ENCODE data around the gene SAMD3. TPM values are rescaled to one million over a fixed set of nuclear protein-coding genes. Genes with fewer than 3 reads are reported as not detected.

SAMD3 gene
- total and polyA plus RNA-seq, 2 of the 13 experiments (the other 11 are each of a cell fraction or from before 2014, with no cell fraction given): not detected

GRCh38 chr6:130164251-130164650 is 58.5 kb downstream of the SAMD3 start:
- in situ Hi-C loops (cut with HindIII; ENCODE audit: extremely low pct_ligation_motif_present, low pct_unique_long_range_greater_than_20kb): no loop called here

More at GRCh38 chr6:130164251-130164650, 58.5 kb downstream of the SAMD3 start:
- no peaks in the 10 kb centered on the region for H3K36me3 ChIP-seq (replicated peaks in 1 of 2; ENCODE audit: control insufficient read depth in 1 of 2, insufficient read depth in 2 of 2, low read length in 2 of 2)
- H2AFZ ChIP-seq (ENCODE audit: low read length): no peak overlapping the region
- BruUV-seq (replicated peaks): no TSS peak
- CTCF ChIA-PET (ENCODE audit: low intra/inter-chr PET ratio, low total read pairs): no interaction called here
- ATAC-seq (no peak), FAIRE-seq (no peak), DNase-seq (ENCODE audit: low spot score) (no peak)
- no peaks in the 10 kb centered on the region for H3K79me2 ChIP-seq (ENCODE audit: insufficient read depth, low read length)
- H3K4me3 ChIP-seq (replicated peaks in 1 of 3; ENCODE audit: insufficient read depth in 1 of 3, low read depth in 2 of 3, low read length in 3 of 3): no peak overlapping the region
- intact Hi-C loops (cut with micrococcal nuclease; ENCODE audit: unreplicated experiment): no loop called here
- no peak overlapping the region for H3K4me2 ChIP-seq (ENCODE audit: low read depth, low read length)
- H3K9me3 ChIP-seq (ENCODE audit: low read length): no peaks in the 10 kb centered on the region
- POLR2A ChIA-PET: no interaction called here
- 10% methylated on average over 4 of the region's 4 CpGs for WGBS (ENCODE audit: low lambda C conversion rate)
- TF ChIP-seq IRF1 (CRISPR knock-in tag; IDR thresholded peaks at IDR 0.05; ENCODE audit: low read depth) (no peak), ZBTB46 (CRISPR knock-in tag; IDR thresholded peaks at IDR 0.05; ENCODE audit: borderline replicate concordance) (no peak), ZNF644 (CRISPR knock-in tag; IDR thresholded peaks at IDR 0.05; ENCODE audit: low read depth) (no peak)
- H4K20me1 ChIP-seq (ENCODE audit: insufficient read depth, low read length): no peaks in the 10 kb centered on the region
- no peaks in the 10 kb centered on the region for H3K4me1 ChIP-seq (ENCODE audit: insufficient read depth, low read length)
- H3K27me3 ChIP-seq (ENCODE audit: control insufficient read depth in 1 of 2, insufficient read depth in 2 of 2, low read length in 2 of 2): no peaks in the 10 kb centered on the region; a peak in 1 of 5 replicates
- no peak overlapping the region for H3K27ac ChIP-seq (ENCODE audit: extremely low read length, insufficient read depth, low read length)
- H3K9ac ChIP-seq (ENCODE audit: insufficient read depth, low read depth, low read length): no peak overlapping the region
